WTC11 (cell line): ENCODE data around the gene SHISAL1. TPM values are rescaled to one million over a fixed set of nuclear protein-coding genes. Genes with fewer than 3 reads are reported as not detected.

Experiments used
- ATAC-seq: fragments of 200-7000 bp; cut with Tn5 transposase; 2 replicates; pipeline ENCODE4 v1.10.0; 2021; ENCODE audit warnings: mild to moderate bottlenecking, moderate library complexity
- CTCF ChIA-PET: fragments of 300-600 bp; sonication (Branson Sonifier 250); formaldehyde crosslinking; loops from one replicate; lab custom pipeline; 2021; ENCODE audit warnings: antibody characterized with exemption; lab: Charles Lee
- POLR2A ChIA-PET: fragments of 350-600 bp; sonication (Branson Sonifier 250); formaldehyde crosslinking; loops from one replicate; lab custom pipeline; 2021; ENCODE audit warnings: antibody characterized with exemption; lab: Charles Lee
- DNase-seq: peaks from one replicate; pipeline ENCODE4 v3.0.0; 2021; ENCODE audit warnings: low spot score
- H3K27ac Mint-ChIP-seq: 2 replicates; pipeline ENCODE4 v1.8.0; 2021; ENCODE audit warnings: mixed read lengths
- H3K27me3 Mint-ChIP-seq: 2 replicates; pipeline ENCODE4 v1.8.0; 2021; ENCODE audit warnings: low read depth, mild to moderate bottlenecking, moderate library complexity, mixed read lengths
- H3K36me3 Mint-ChIP-seq: 2 replicates; pipeline ENCODE4 v1.8.0; 2021; ENCODE audit warnings: mixed read lengths
- H3K4me1 Mint-ChIP-seq: 2 replicates; pipeline ENCODE4 v1.8.0; 2022; ENCODE audit warnings: mixed read lengths
- H3K4me3 Mint-ChIP-seq: 2 replicates; pipeline ENCODE4 v1.8.0; 2021; ENCODE audit warnings: mild to moderate bottlenecking, moderate library complexity, mixed read lengths
- H3K9me3 Mint-ChIP-seq: 2 replicates; pipeline ENCODE4 v1.8.0; 2021; ENCODE audit warnings: mixed read lengths
- CBFB ChIP-seq: sonication (generic); formaldehyde crosslinking; IDR thresholded peaks from 2 replicates; pipeline ENCODE4 v1.8.1; 2022; ENCODE audit warnings: mild to moderate bottlenecking, low read depth, missing genetic modification reagents
- CREB1 ChIP-seq: sonication (generic); formaldehyde crosslinking; IDR thresholded peaks from 2 replicates; pipeline ENCODE4 v1.8.0; 2023; ENCODE audit warnings: mild to moderate bottlenecking, missing genetic modification reagents
- CREM ChIP-seq: sonication (generic); formaldehyde crosslinking; IDR thresholded peaks from 2 replicates; pipeline ENCODE4 v1.8.1; 2022; ENCODE audit warnings: mild to moderate bottlenecking, missing genetic modification reagents, moderate library complexity
- ELF4 ChIP-seq: sonication (generic); formaldehyde crosslinking; IDR thresholded peaks from 2 replicates; pipeline ENCODE4 v1.8.1; 2022; ENCODE audit warnings: low read depth, mild to moderate bottlenecking, moderate library complexity, missing genetic modification reagents
- GTF2I ChIP-seq: fragments of 250-450 bp; sonication (Bioruptor Pico); conservative IDR thresholded peaks from 2 replicates; pipeline ENCODE4 v1.4.0; 2021; ENCODE audit warnings: mild to moderate bottlenecking
- JAZF1 ChIP-seq: fragments of 250-450 bp; sonication (Bioruptor Pico); IDR thresholded peaks from 2 replicates; pipeline ENCODE4 v1.9.0; 2021; ENCODE audit warnings: moderate library complexity, mild to moderate bottlenecking, inconsistent platforms
- SOX15 ChIP-seq: fragments of 250-450 bp; sonication (Bioruptor Pico); IDR thresholded peaks from 2 replicates; pipeline ENCODE4 v1.9.0; 2021; ENCODE audit warnings: mild to moderate bottlenecking
- total RNA-seq: library from RNA; stranded (reverse); gene quantifications from 3 replicates; pipeline ENCODE4 v1.2.3, GENCODE V29; 2021
- TF ChIP-seq, protein P1 (sequence below): sonication (generic); formaldehyde crosslinking; conservative IDR thresholded peaks from 2 replicates; pipeline ENCODE4 v1.8.1; 2023; ENCODE audit warnings: mild to moderate bottlenecking, low read depth, missing genetic modification reagents, moderate library complexity
- TF ChIP-seq, protein P2 (sequence below): sonication (generic); formaldehyde crosslinking; IDR thresholded peaks from 2 replicates; pipeline ENCODE4 v1.8.1; 2022; ENCODE audit warnings: low read depth, missing genetic modification reagents, borderline replicate concordance
- TF ChIP-seq, protein P3 (sequence below): sonication (generic); formaldehyde crosslinking; conservative IDR thresholded peaks from 2 replicates; pipeline ENCODE4 v1.8.1; 2022; ENCODE audit warnings: mild to moderate bottlenecking, missing genetic modification reagents
- TF ChIP-seq, protein P4 (sequence below): fragments of 250-450 bp; sonication (Bioruptor Pico); IDR thresholded peaks from 2 replicates; pipeline ENCODE4 v1.9.0; 2021; ENCODE audit warnings: mild to moderate bottlenecking
- TF ChIP-seq, protein P5 (sequence below): sonication (generic); formaldehyde crosslinking; IDR thresholded peaks from 2 replicates; pipeline ENCODE4 v1.8.1; 2023; ENCODE audit warnings: mild to moderate bottlenecking, missing genetic modification reagents, moderate library complexity
- TF ChIP-seq, protein P6 (sequence below): sonication (generic); formaldehyde crosslinking; IDR thresholded peaks from 2 replicates; pipeline ENCODE4 v1.8.0; 2023; ENCODE audit warnings: missing genetic modification reagents, mild to moderate bottlenecking, borderline replicate concordance
- TF ChIP-seq, protein P7 (sequence below): sonication (generic); formaldehyde crosslinking; IDR thresholded peaks from 2 replicates; pipeline ENCODE4 v1.8.1; 2022; ENCODE audit warnings: mild to moderate bottlenecking, moderate library complexity, missing genetic modification reagents

Gene SHISAL1
- total RNA-seq, 1 experiment from 2014 or later = 2.7 TPM

DNA sequence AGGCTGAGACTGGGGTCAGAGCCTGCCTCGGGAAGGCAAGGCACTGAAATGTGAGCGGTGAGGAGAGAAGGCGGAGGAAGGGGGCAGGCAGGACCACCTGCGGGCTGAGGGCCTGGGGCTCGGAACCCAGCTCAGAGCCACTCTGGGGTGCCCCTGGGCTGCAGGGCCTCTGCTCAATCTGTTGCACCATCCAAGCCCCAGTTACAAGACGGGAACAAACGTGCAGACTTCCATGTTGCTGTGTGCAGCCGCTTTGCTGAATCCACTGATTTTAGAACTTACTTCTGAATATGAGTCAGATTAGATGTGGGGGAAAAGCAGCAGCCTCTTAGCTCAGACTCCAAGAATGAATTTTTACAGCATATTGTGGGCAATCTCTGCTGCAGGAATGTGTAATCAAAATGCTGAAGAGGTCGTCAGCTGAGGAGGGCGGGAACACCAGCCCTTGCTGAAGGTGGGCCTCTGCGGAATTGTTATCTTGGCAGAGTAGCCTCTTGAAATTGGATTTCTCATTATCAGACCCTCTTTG lies 110.4 kb downstream of the SHISAL1 start:
- DNase-seq (no peak), ATAC-seq (no peak)
- Mint-ChIP-seq H3K36me3 (no peaks in the 10 kb centered on the region), H3K27ac (no peak overlapping the region; the same call in 1 of the 2 replicates), H3K27me3 (no peaks in the 10 kb centered on the region; the same call in 1 of the 2 replicates), H3K4me3 (no peak overlapping the region), H3K9me3 (no peaks in the 10 kb centered on the region), H3K4me1 (no peaks in the 10 kb centered on the region)
- TF ChIP-seq, protein P1, sequence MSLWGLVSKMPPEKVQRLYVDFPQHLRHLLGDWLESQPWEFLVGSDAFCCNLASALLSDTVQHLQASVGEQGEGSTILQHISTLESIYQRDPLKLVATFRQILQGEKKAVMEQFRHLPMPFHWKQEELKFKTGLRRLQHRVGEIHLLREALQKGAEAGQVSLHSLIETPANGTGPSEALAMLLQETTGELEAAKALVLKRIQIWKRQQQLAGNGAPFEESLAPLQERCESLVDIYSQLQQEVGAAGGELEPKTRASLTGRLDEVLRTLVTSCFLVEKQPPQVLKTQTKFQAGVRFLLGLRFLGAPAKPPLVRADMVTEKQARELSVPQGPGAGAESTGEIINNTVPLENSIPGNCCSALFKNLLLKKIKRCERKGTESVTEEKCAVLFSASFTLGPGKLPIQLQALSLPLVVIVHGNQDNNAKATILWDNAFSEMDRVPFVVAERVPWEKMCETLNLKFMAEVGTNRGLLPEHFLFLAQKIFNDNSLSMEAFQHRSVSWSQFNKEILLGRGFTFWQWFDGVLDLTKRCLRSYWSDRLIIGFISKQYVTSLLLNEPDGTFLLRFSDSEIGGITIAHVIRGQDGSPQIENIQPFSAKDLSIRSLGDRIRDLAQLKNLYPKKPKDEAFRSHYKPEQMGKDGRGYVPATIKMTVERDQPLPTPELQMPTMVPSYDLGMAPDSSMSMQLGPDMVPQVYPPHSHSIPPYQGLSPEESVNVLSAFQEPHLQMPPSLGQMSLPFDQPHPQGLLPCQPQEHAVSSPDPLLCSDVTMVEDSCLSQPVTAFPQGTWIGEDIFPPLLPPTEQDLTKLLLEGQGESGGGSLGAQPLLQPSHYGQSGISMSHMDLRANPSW (CRISPR knock-in tag) = no peak
- TF ChIP-seq, protein P2, sequence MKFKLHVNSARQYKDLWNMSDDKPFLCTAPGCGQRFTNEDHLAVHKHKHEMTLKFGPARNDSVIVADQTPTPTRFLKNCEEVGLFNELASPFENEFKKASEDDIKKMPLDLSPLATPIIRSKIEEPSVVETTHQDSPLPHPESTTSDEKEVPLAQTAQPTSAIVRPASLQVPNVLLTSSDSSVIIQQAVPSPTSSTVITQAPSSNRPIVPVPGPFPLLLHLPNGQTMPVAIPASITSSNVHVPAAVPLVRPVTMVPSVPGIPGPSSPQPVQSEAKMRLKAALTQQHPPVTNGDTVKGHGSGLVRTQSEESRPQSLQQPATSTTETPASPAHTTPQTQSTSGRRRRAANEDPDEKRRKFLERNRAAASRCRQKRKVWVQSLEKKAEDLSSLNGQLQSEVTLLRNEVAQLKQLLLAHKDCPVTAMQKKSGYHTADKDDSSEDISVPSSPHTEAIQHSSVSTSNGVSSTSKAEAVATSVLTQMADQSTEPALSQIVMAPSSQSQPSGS (CRISPR knock-in tag) = no peak
- TF ChIP-seq CREB1 (CRISPR knock-in tag) (no peak), SOX15 (no peak), CBFB (CRISPR knock-in tag) (no peak), CREM (no peak), JAZF1 (CRISPR knock-in tag) (no peak)
- TF ChIP-seq, protein P3, sequence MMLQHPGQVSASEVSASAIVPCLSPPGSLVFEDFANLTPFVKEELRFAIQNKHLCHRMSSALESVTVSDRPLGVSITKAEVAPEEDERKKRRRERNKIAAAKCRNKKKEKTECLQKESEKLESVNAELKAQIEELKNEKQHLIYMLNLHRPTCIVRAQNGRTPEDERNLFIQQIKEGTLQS (CRISPR knock-in tag) = no peak
- TF ChIP-seq, protein P4, sequence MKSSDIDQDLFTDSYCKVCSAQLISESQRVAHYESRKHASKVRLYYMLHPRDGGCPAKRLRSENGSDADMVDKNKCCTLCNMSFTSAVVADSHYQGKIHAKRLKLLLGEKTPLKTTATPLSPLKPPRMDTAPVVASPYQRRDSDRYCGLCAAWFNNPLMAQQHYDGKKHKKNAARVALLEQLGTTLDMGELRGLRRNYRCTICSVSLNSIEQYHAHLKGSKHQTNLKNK (CRISPR knock-in tag) = no peak
- ChIA-PET CTCF (no interaction called here), POLR2A (no interaction called here)

DNA sequence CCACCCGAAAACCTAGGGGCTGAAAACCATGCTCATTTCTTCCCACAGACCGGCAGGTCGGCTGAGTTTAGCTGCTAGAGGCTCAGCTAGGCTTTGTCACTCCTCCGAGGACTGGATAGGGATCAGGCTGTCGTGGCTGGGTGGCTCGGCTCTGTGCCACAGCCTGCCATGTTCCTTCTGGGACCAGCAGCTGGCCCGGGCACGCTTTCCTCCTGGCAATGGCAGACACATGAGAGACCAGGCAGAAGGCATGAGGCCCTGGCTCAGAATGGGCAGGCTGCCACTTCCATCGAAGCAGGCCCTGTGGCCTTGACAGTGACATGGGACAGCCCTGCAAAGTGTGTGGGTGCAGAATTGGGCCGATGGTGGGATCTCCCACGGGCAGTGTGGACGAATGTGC lies 111.1 kb downstream of the SHISAL1 start:
- Mint-ChIP-seq H3K27ac (no peak overlapping the region; the same call in 1 of the 2 replicates), H3K9me3 (no peaks in the 10 kb centered on the region), H3K4me3 (no peak overlapping the region), H3K36me3 (no peaks in the 10 kb centered on the region), H3K27me3 (no peaks in the 10 kb centered on the region; the same call in 1 of the 2 replicates), H3K4me1 (no peaks in the 10 kb centered on the region)
- ChIA-PET POLR2A (no interaction called here), CTCF (interaction anchor here (1.3 kb wide), 1 partner anchor 86 kb away, joined by 3 read pairs; no protein-coding TSS in a partner anchor)
- no peak for ATAC-seq
- DNase-seq = no peak
- TF ChIP-seq, protein P1 (CRISPR knock-in tag) = no peak
- TF ChIP-seq, protein P5, sequence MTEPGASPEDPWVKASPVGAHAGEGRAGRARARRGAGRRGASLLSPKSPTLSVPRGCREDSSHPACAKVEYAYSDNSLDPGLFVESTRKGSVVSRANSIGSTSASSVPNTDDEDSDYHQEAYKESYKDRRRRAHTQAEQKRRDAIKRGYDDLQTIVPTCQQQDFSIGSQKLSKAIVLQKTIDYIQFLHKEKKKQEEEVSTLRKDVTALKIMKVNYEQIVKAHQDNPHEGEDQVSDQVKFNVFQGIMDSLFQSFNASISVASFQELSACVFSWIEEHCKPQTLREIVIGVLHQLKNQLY (CRISPR knock-in tag) = no peak
- TF ChIP-seq ELF4 (no peak), GTF2I (CRISPR knock-in tag) (no peak)
- TF ChIP-seq, protein P6, sequence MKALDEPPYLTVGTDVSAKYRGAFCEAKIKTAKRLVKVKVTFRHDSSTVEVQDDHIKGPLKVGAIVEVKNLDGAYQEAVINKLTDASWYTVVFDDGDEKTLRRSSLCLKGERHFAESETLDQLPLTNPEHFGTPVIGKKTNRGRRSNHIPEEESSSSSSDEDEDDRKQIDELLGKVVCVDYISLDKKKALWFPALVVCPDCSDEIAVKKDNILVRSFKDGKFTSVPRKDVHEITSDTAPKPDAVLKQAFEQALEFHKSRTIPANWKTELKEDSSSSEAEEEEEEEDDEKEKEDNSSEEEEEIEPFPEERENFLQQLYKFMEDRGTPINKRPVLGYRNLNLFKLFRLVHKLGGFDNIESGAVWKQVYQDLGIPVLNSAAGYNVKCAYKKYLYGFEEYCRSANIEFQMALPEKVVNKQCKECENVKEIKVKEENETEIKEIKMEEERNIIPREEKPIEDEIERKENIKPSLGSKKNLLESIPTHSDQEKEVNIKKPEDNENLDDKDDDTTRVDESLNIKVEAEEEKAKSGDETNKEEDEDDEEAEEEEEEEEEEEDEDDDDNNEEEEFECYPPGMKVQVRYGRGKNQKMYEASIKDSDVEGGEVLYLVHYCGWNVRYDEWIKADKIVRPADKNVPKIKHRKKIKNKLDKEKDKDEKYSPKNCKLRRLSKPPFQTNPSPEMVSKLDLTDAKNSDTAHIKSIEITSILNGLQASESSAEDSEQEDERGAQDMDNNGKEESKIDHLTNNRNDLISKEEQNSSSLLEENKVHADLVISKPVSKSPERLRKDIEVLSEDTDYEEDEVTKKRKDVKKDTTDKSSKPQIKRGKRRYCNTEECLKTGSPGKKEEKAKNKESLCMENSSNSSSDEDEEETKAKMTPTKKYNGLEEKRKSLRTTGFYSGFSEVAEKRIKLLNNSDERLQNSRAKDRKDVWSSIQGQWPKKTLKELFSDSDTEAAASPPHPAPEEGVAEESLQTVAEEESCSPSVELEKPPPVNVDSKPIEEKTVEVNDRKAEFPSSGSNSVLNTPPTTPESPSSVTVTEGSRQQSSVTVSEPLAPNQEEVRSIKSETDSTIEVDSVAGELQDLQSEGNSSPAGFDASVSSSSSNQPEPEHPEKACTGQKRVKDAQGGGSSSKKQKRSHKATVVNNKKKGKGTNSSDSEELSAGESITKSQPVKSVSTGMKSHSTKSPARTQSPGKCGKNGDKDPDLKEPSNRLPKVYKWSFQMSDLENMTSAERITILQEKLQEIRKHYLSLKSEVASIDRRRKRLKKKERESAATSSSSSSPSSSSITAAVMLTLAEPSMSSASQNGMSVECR (CRISPR knock-in tag) = no peak
- TF ChIP-seq, protein P7, sequence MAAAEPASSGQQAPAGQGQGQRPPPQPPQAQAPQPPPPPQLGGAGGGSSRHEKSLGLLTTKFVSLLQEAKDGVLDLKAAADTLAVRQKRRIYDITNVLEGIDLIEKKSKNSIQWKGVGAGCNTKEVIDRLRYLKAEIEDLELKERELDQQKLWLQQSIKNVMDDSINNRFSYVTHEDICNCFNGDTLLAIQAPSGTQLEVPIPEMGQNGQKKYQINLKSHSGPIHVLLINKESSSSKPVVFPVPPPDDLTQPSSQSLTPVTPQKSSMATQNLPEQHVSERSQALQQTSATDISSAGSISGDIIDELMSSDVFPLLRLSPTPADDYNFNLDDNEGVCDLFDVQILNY (CRISPR knock-in tag) = no peak
